HCT116 (cell line): ENCODE data around the gene WHRN. TPM values are rescaled to one million over a fixed set of nuclear protein-coding genes. Genes with fewer than 3 reads are reported as not detected.

Experiments
- ATAC-seq: fragments of 200-7000 bp; cut with Tn5 transposase; 2 replicates; pipeline ENCODE4 v1.9.1; 2020; ENCODE audit warnings: mild to moderate bottlenecking, moderate library complexity
- BruUV-seq: library from RNA; stranded (reverse); fragments of 400-500 nt; replicated peaks from 2 replicates; lab custom pipeline; 2021; lab: Mats Ljungman, UMichigan
- CTCF ChIA-PET: fragments of 300-600 bp; sonication (Branson Sonifier 250); formaldehyde crosslinking; loops from one replicate; lab custom pipeline; 2021; ENCODE audit warnings: antibody characterized with exemption; lab: Charles Lee
- POLR2A ChIA-PET: fragments of 300-600, 350-600 bp; sonication (Branson Sonifier 250); formaldehyde crosslinking; loops from one replicate; lab custom pipeline; 2021; ENCODE audit warnings: antibody characterized with exemption; lab: Charles Lee
- RAD21 ChIA-PET, 2 experiments: fragments of 300-600 bp; sonication (Branson Sonifier 250); formaldehyde crosslinking; loops; one replicate each; lab custom pipeline; 2023; ENCODE audit warnings: low total read pairs in 2 of 2; ENCODE audit not compliant: uncharacterized antibody in 2 of 2, unreplicated experiment in 2 of 2, low non-redundant PET in 1 of 2; lab: Charles Lee
- DNase-seq: peaks from one replicate; pipeline ENCODE4 v3.0.0-alpha.2; 2010; ENCODE audit warnings: low read depth, low spot score
- H2AFZ ChIP-seq: fragments of 200-600 bp; shearing (Covaris generic), sonication (generic); 2 replicates; pipeline ENCODE4 v1.6.1; 2017; ENCODE audit warnings: low read depth, mixed run types, mixed read lengths, antibody characterized with exemption, low read length; ENCODE audit not compliant: poor library complexity, severe bottlenecking
- H3K27ac ChIP-seq: 2 replicates; pipeline ENCODE4 v1.5.1; 2012; ENCODE audit warnings: low read depth, low read length
- H3K27me3 ChIP-seq: fragments of 200-600 bp; sonication (generic); 2 replicates; pipeline ENCODE4 v1.6.1; 2016; ENCODE audit warnings: mixed run types, low read length, mixed read lengths; ENCODE audit not compliant: insufficient read depth
- H3K36me3 ChIP-seq, 2 experiments: fragments of 200-500 bp in 1 of 2; fragments of 200-600 bp in 1 of 2; sonication (Bioruptor generic) in 1 of 2; sonication (generic) in 1 of 2; 2 replicates each; pipeline versions ENCODE4 v1.5.1 to v1.6.1; 2014 to 2016; ENCODE audit warnings: low read length in 2 of 2, inconsistent platforms in 1 of 2, mixed read lengths in 1 of 2, mixed run types in 1 of 2; ENCODE audit not compliant: insufficient read depth in 2 of 2, control insufficient read depth in 1 of 2
- H3K4me1 ChIP-seq, 2 experiments: fragments of 200-600 bp in 1 of 2; sonication (generic) in 1 of 2; 2 replicates each; pipeline versions ENCODE4 v1.5.1 to v1.6.1; 2012 to 2017; ENCODE audit warnings: low read length in 2 of 2, inconsistent platforms in 1 of 2, mild to moderate bottlenecking in 1 of 2, mixed read lengths in 1 of 2, mixed run types in 1 of 2, moderate library complexity in 1 of 2; ENCODE audit not compliant: insufficient read depth in 2 of 2, control insufficient read depth in 1 of 2
- H3K4me2 ChIP-seq: fragments of 200-600 bp; sonication (generic); 2 replicates; pipeline ENCODE4 v1.6.1; 2017; ENCODE audit warnings: mixed run types, low read length, mixed read lengths
- H3K4me3 ChIP-seq, 2 experiments: fragments of 200-600 bp in 1 of 2; sonication (generic) in 1 of 2; replicated peaks in 1 of 2; 2 replicates each; pipeline ENCODE4 v1.5.1; 2011 to 2016; ENCODE audit warnings: low read length in 2 of 2, control low read depth in 1 of 2, low read depth in 1 of 2, mild to moderate bottlenecking in 1 of 2, mixed read lengths in 1 of 2, mixed run types in 1 of 2
- H3K79me2 ChIP-seq: fragments of 200-600 bp; sonication (generic); 2 replicates; pipeline ENCODE4 v1.6.1; 2017; ENCODE audit warnings: mild to moderate bottlenecking, mixed run types, low read length, moderate library complexity, mixed read lengths; ENCODE audit not compliant: insufficient read depth
- H3K9ac ChIP-seq: fragments of 200-600 bp; sonication (generic); 2 replicates; pipeline ENCODE4 v1.6.1; 2016; ENCODE audit warnings: low read length, mixed read lengths
- H3K9me2 ChIP-seq: fragments of 200-600 bp; sonication (generic), shearing (Covaris generic); 2 replicates; pipeline ENCODE4 v1.6.1; 2017; ENCODE audit warnings: mixed run types, mild to moderate bottlenecking, moderate library complexity; ENCODE audit not compliant: insufficient read depth
- H3K9me3 ChIP-seq, 2 experiments: fragments of 200-500 bp in 1 of 2; fragments of 200-600 bp in 1 of 2; sonication (Bioruptor generic) in 1 of 2; sonication (generic) in 1 of 2; 2 replicates each; pipeline ENCODE4 v1.6.1; 2014 to 2017; ENCODE audit warnings: low read length in 2 of 2, mixed read lengths in 2 of 2, inconsistent platforms in 1 of 2, low read depth in 1 of 2, mild to moderate bottlenecking in 1 of 2, mixed run types in 1 of 2, moderate library complexity in 1 of 2; ENCODE audit not compliant: control insufficient read depth in 1 of 2, insufficient read depth in 1 of 2
- H4K20me1 ChIP-seq: fragments of 200-600 bp; sonication (generic), shearing (Covaris generic); 2 replicates; pipeline ENCODE4 v1.6.1; 2017; ENCODE audit warnings: mixed run types, mild to moderate bottlenecking, moderate library complexity; ENCODE audit not compliant: insufficient read depth
- CBX3 ChIP-seq: IDR thresholded peaks from 2 replicates; pipeline ENCODE4 v1.6.1; 2012; ENCODE audit warnings: low read depth
- EGR1 ChIP-seq: IDR thresholded peaks from 2 replicates; pipeline ENCODE4 v1.6.1; 2012; ENCODE audit warnings: low read depth
- ELF1 ChIP-seq: IDR thresholded peaks from 2 replicates; pipeline ENCODE4 v1.6.1; 2012; ENCODE audit warnings: low read depth, borderline replicate concordance
- JUND ChIP-seq: IDR thresholded peaks from 2 replicates; pipeline ENCODE4 v1.6.1; 2012
- POLR2A ChIP-seq: IDR thresholded peaks from 2 replicates; pipeline ENCODE4 v1.7.0; 2011; ENCODE audit warnings: borderline replicate concordance; ENCODE audit not compliant: insufficient read depth, insufficient read length; ENCODE audit errors: extremely low read depth
- RAD21 ChIP-seq: IDR thresholded peaks from 2 replicates; pipeline ENCODE4 v1.6.1; 2012; ENCODE audit warnings: low read depth, mild to moderate bottlenecking
- SIN3A ChIP-seq: IDR thresholded peaks from 2 replicates; pipeline ENCODE4 v1.6.1; 2012; ENCODE audit warnings: low read depth
- TCF7L2 ChIP-seq: IDR thresholded peaks from 2 replicates; pipeline ENCODE4 v1.7.0; 2011; ENCODE audit warnings: borderline replicate concordance, inconsistent platforms; ENCODE audit not compliant: insufficient read depth, insufficient read length; ENCODE audit errors: extremely low read depth
- YY1 ChIP-seq: IDR thresholded peaks from 2 replicates; pipeline ENCODE4 v1.6.1; 2011; ENCODE audit warnings: low read length, low read depth, moderate library complexity, mild to moderate bottlenecking; ENCODE audit not compliant: insufficient replicate concordance; ENCODE audit errors: extremely low read depth
- intact Hi-C: fragments of 100-400 bp; cut with micrococcal nuclease; formaldehyde crosslinking; loops from 2 replicates; pipeline ENCODE4 v1.10.0; 2022
- total RNA-seq: library from RNA; stranded (reverse); gene quantifications from one replicate; pipeline ENCODE4 v1.2.1, GENCODE V29; 2021; ENCODE audit not compliant: unreplicated experiment
- TF ChIP-seq, protein P1 (sequence below), 3 experiments: fragments of 200-600 bp in 1 of 3; sonication (generic) in 1 of 3; IDR thresholded peaks in 2 of 3; conservative IDR thresholded peaks in 1 of 3; 2 replicates each; pipeline ENCODE4 v1.5.1; 2012 to 2017; ENCODE audit warnings: low read depth in 2 of 3, low read length in 2 of 3, antibody characterized with exemption in 1 of 3, borderline replicate concordance in 1 of 3, control low read depth in 1 of 3, mild to moderate bottlenecking in 1 of 3, mixed read lengths in 1 of 3, mixed run types in 1 of 3, moderate library complexity in 1 of 3; ENCODE audit not compliant: insufficient read depth in 1 of 3
- TF ChIP-seq, protein P2 (sequence below): IDR thresholded peaks from 2 replicates; pipeline ENCODE4 v1.6.1; 2012

WHRN gene
- total RNA-seq, 1 experiment from 2014 or later, result 12.8 TPM

DNA sequence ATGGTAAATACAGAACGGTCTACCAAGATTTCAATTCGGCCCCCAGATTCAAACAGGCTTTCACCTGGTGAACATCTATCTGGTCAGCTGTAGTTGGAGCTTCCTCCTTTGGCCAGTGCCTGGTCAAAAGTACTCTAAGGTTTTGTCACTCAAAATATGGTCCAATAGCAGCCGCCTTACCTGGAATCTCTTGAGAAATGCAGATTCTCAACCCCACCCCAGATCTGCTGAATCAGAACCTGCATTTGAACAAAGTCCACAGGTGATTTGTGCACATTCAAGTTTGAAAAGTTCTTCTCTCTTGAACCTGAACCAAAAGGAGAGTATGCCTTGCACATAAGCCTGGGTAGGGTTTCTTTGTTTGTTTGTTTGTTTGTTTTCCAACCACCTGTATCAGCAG lies 17.6 kb upstream of the WHRN start:
- ChIA-PET RAD21 (no interaction called here), POLR2A (no interaction called here), CTCF (no interaction called here)
- BruUV-seq, result no TSS peak
- Histone ChIP-seq H3K9me2 (no peaks in the 10 kb centered on the region), H2AFZ (no peak overlapping the region), H3K27me3 (0 out of 2 replicates have a peak, but pooled peaks cover 9% of the 10 kb centered on the region), H3K27ac (no peak overlapping the region), H3K79me2 (no peaks in the 10 kb centered on the region), H3K9me3 (no peaks in the 10 kb centered on the region), H3K4me3 (no peak overlapping the region), H3K36me3 (no peaks in the 10 kb centered on the region), H3K9ac (no peak overlapping the region), H3K4me2 (no peak overlapping the region), H3K4me1 (peaks cover 3 to 16% of the 10 kb centered on the region in 2 experiments; a peak in 3 of 4 replicates), H4K20me1 (no peaks in the 10 kb centered on the region)
- intact Hi-C loops, result no loop called here
- TF ChIP-seq, protein P1, sequence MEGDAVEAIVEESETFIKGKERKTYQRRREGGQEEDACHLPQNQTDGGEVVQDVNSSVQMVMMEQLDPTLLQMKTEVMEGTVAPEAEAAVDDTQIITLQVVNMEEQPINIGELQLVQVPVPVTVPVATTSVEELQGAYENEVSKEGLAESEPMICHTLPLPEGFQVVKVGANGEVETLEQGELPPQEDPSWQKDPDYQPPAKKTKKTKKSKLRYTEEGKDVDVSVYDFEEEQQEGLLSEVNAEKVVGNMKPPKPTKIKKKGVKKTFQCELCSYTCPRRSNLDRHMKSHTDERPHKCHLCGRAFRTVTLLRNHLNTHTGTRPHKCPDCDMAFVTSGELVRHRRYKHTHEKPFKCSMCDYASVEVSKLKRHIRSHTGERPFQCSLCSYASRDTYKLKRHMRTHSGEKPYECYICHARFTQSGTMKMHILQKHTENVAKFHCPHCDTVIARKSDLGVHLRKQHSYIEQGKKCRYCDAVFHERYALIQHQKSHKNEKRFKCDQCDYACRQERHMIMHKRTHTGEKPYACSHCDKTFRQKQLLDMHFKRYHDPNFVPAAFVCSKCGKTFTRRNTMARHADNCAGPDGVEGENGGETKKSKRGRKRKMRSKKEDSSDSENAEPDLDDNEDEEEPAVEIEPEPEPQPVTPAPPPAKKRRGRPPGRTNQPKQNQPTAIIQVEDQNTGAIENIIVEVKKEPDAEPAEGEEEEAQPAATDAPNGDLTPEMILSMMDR (IDR thresholded peaks at IDR 0.05 in 2 of 3, conservative IDR thresholded peaks at IDR 0.05 in 1 of 3; ENCODE audit: borderline replicate concordance in 1 of 3, insufficient read depth in 1 of 3, low read depth in 2 of 3, low read length in 2 of 3), result no peak
- TF ChIP-seq ELF1 (no peak), CBX3 (no peak), JUND (no peak), TCF7L2 (no peak), POLR2A (no peak)
- TF ChIP-seq, protein P2, sequence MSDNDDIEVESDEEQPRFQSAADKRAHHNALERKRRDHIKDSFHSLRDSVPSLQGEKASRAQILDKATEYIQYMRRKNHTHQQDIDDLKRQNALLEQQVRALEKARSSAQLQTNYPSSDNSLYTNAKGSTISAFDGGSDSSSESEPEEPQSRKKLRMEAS, result no peak
- ATAC-seq (no peak), DNase-seq (no peak)

DNA sequence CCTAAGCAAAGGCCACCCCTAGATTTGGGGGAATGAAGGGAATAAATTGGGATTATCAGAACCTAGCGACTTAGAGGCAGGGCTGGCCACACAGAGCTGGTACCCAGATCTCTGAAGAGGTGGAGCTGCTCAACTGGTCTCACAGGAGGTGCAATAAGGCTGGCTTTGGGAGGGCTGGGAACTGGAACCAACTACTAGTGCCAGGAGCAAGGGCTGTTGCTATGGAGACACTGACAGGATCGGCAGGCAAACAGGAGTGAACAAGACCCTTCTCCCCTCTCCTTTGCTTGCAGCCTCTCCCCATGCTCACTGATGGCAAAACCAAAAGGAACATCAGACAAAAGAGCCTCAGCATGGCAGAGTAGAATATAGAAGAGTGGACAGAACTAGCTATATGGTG lies 17.0 kb upstream of the WHRN start:
- TF ChIP-seq RAD21, result no peak
- no peak for TF ChIP-seq POLR2A
- no peak for TF ChIP-seq EGR1
- TF ChIP-seq SIN3A, result no peak
- no peak for TF ChIP-seq YY1
- ATAC-seq, result no peak
- no peak overlapping the region for H3K27ac ChIP-seq
- 0 out of 2 replicates have a peak, but pooled peaks cover 9% of the 10 kb centered on the region for H3K27me3 ChIP-seq
- intact Hi-C loops, result no loop called here
- CTCF ChIA-PET, result no interaction called here
- H3K4me1 ChIP-seq, result peaks cover 3 to 16% of the 10 kb centered on the region in 2 experiments; a peak in 3 of 4 replicates
- no peak overlapping the region for H3K4me2 ChIP-seq
- no peak for DNase-seq
- H3K4me3 ChIP-seq, result no peak overlapping the region
- H3K79me2 ChIP-seq, result no peaks in the 10 kb centered on the region
- no peaks in the 10 kb centered on the region for H3K9me2 ChIP-seq
- H3K9me3 ChIP-seq, result no peaks in the 10 kb centered on the region
- H3K36me3 ChIP-seq, result no peaks in the 10 kb centered on the region
- no peak overlapping the region for H2AFZ ChIP-seq
- no TSS peak for BruUV-seq
- RAD21 ChIA-PET, result no interaction called here
- POLR2A ChIA-PET, result no interaction called here
- no peaks in the 10 kb centered on the region for H4K20me1 ChIP-seq
- H3K9ac ChIP-seq, result no peak overlapping the region
